Right ventricle myocardium superior (tissue), 1 donor: ENCODE data around the gene SPHK1. TPM values are rescaled to one million over a fixed set of nuclear protein-coding genes. Genes with fewer than 3 reads are reported as not detected.

Experiments used
- ATAC-seq: fragments of 200-7000 bp; cut with Tn5 transposase; one replicate; pipeline ENCODE4 v1.9.1; 2020; ENCODE audit warnings: mild to moderate bottlenecking; ENCODE audit not compliant: poor library complexity
- DNase-seq: peaks from one replicate; pipeline ENCODE4 v3.0.0-alpha.2; 2020
- intact Hi-C: fragments of 100-400 bp; cut with DNase I; formaldehyde crosslinking; loops from one replicate; pipeline ENCODE4 v1.11.2; 2022
- total RNA-seq: library from RNA; stranded (reverse); fragmentation: NEBNext Ultra II Directional; extraction: Animal tissue kit (Norgen Biotek cat#: 25700); gene quantifications from one replicate; pipeline ENCODE4 v1.2.1, GENCODE V29; 2021
- donor health status: DM: no; HTN: yes; CAD: no; lungs with severe emphysema.

The SPHK1 gene
- total RNA-seq, 1 donor from 2014 or later, result 2.0 TPM

DNA sequence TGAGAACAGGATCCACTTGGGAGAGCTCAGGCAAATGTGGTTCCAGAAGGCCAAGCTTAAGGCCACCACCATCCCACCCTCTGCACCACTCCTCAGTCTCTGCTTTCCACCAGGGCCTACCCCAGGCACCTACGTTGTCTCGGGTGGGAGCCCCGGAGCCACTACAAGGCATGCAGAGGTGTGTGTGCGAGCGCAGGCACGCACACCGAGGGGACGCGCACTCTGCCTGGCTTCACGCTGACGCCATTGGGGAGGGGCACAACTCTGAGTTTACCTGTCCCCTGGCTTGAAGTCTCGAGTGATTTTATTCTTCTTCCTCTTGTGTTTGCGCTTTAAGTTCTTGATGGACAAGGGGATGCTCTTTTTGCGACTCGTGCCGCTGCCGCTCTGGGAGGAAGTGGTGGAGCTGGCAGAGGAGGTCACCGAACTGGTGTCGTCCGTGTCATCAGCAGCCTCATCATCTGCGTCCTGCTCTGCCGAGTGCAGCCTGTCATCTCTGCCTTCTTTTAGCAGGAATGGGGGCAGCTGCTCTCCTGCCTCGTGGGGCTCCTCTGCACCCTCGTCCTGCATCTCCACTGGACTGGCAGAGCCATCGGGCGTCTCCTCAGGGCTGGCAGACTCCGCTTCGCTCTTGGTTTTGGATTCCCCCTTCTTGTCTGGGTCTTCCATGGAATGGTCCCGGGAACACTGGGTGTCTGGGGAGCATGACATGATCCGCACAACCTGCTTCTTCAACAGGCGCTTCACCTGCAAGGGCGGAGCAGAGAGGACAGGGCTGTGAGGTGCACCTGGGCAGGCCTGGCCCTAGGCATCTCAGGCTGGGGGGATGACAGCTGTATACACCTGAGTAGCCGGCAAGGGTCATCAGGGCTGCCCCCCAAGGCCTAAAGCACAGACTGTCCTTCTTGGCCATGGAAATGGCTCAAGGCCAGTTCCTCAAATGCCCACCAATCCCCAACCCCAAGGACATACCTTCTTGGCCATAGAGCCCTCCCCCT, 15.1 kb downstream of the SPHK1 start:
- no peak for DNase-seq

DNA sequence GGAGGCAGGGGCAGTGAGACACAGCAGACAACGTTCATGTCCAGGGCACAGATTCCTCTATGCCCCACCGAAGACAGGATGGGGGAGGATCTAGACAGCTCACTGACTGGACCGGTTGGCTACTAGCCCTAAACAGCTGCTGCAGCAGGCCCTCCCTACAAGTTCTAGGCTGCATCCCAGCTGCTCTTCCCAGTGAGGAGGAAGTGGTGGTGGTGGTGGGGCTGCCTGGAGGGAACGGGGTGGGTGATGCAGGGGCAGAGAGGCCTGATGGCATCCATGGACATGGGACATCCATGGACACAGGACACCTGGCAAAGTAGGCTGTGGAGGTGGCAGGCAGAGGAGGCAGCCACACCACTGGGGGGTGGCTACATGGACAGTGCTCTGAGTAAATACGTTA, 18.3 kb downstream of the SPHK1 start:
- ATAC-seq (no peak), DNase-seq (no peak)
- intact Hi-C loops, result no loop called here

More for the DNA sequence above, 15.1 kb downstream of the SPHK1 start:
- ATAC-seq, result no peak
- intact Hi-C loops, result loop anchor here (2.0 kb wide), 1 partner anchor 97 kb away; no protein-coding TSS in a partner anchor

DNA sequence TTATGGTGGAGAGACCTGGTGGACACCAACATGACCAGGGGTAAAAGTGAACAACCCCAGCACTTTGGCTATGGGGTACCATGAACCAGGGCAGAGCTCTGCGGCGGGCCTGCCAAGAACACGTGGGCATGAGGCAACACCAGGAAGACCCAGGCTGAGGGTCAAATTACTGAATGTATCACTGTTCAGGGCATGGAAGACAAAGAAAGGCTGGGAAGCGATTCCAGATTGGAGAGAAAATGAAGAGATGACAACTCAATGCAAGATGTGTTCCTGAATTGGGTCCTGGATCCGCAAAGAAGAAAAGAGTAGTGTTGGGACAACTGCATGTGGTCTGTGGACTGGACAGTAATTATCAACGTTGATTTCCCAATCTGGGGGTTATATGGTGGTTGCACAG, 19.8 kb downstream of the SPHK1 start:
- ATAC-seq (no peak), DNase-seq (peak; percentile 34)
- intact Hi-C loops, result no loop called here

DNA sequence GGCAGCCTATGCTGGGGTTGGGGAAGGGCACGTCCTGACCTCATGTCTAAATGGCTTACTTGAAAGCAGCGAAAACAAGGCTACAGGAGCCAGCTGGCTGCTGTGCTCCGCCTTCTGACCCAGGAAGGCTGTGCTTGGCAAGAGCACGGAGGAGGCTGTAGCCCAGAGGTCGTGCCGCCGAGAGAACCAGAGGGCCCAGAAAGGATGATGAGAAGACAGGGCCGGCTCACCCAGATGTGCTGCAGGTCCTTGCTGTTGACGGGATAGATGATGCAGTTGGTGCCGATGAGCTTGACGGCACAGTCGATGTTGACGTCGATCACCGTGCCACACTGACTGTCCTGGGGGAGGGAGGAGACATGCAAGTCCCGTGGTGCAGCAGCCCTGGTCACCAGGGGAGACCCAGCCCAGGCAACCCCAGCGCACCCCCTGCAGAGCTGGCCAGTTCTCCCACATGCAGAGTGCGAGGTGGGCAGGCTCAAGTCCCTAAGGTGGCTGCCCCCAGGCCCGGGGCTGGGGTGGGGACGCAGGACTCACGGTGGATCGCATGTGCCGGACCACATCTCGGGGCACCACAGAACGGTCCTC, 20.7 kb downstream of the SPHK1 start:
- ATAC-seq (peak; percentile 78), DNase-seq (peak; percentile 79)
- intact Hi-C loops, result loop anchor here (5.0 kb wide), 1 partner anchor 52 kb away; no protein-coding TSS in a partner anchor

DNA sequence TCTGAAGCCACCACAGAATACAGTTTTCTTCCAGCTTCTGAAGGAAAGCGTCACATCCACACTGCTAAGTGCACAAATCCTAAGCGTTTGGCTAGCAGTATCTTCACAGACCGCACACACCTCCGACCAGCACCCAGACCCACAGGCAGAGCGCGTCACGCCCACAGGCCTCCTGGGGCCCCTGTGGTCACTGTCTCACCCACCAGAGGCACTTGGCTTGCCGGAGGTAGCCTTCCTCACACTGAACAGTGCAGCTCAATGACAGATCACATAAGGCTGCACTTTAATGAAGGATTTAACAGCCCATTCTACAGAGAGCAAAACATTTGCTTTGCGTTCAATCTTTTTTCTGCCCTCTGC, 21.2 kb downstream of the SPHK1 start:
- DNase-seq, result peak; percentile 21
- intact Hi-C loops, result loop anchor here (5.0 kb wide), 1 partner anchor 52 kb away; no protein-coding TSS in a partner anchor

GRCh38 chr17:76405967-76406647, 21.7 kb downstream of the SPHK1 start:
- ATAC-seq (peak; percentile 75), DNase-seq (peak; percentile 90)
- intact Hi-C loops, result loop anchor here (5.0 kb wide), 1 partner anchor 51 kb away; no protein-coding TSS in a partner anchor

More for the DNA sequence above, 21.2 kb downstream of the SPHK1 start:
- no peak for ATAC-seq

DNA sequence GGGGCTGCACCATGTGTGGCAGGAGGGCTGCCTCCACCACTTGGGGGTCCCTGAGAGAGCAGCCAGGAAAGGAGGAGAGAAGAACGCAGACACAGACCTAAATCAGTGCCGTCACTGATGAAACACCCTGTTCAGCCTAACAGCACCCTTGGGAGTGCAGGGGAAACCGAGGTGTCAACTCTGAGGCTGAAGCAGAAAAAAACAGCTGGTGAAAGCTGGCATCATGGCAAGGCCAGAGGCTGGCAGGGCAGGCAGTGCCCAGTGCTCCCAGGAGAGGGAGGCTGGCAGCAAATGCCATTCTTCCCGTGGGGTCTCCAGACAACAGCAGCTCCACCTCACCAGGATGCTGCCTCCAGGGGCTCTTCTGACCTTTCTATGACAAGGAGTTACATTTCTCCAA, 23.1 kb downstream of the SPHK1 start:
- DNase-seq, result peak; percentile 30
- ATAC-seq, result no peak
- intact Hi-C loops, result loop anchor here (5.0 kb wide), 1 partner anchor 50 kb away; no protein-coding TSS in a partner anchor

- intact Hi-C loops, result loop anchor here (5.0 kb wide), 1 partner anchor 49 kb away; no protein-coding TSS in a partner anchor
- ATAC-seq (peak; percentile 8), DNase-seq (peak; percentile 71)
These were observed 23.8 kb downstream of the SPHK1 start for GRCh38 chr17:76408037-76408849.

GRCh38 chr17:76410328-76410965, 26.0 kb downstream of the SPHK1 start:
- intact Hi-C loops, result loop anchor here (5.0 kb wide), 1 partner anchor 97 kb away; no protein-coding TSS in a partner anchor
- ATAC-seq (no peak), DNase-seq (peak; percentile 37)

GRCh38 chr17:76411247-76411646, 26.8 kb downstream of the SPHK1 start:
- intact Hi-C loops, result loop anchor here (5.0 kb wide), 1 partner anchor 96 kb away; no protein-coding TSS in a partner anchor
- ATAC-seq, result no peak
- DNase-seq, result no peak

DNA sequence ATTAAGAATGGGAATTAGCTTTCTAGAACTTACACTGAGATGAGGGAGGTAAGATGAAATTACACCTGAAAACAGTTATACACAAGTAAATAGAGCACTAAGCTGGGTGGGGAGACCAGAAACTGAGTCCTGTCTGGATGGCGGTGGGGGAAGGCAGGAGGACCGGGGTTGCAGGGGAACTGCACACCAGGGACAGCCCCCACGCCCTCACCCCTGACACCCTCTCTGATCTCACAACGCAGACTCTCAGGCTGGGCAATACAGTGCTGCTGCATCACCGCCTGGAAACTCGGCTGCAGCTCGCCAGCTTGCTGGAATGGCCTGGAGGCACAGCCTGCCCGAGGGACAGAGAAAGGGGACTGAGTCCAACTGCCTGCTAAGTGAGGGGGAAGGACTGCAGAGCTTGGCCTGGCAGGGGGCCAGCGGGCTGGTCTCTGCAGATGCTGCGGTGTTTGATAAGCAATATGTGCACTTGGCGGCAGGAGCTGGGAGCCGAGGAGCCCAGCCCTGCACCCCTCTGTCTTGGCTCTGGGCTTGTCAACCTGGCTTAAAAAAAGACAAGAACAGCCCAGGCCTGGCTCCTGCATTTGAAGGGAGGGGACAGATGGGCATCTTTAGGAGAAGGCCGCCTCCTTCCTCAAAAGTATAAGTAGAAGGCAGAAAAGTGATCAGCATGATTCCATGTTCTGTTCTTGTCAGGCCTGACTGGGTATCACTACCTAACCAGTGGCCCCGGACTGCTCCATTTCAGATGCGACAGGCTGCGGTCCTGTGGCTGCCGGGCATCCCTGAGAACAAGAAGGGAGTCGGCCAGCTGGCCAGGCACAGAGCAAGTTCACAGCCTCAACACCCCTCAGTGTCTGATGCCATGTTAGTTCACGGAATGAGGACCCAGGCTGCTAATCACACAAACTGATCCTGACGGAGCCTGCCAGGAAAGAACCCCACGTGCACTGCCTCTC, 30.2 kb downstream of the SPHK1 start:
- ATAC-seq, result peak; percentile 91
- intact Hi-C loops, result loop anchor here (5.0 kb wide), 1 partner anchor 93 kb away; no protein-coding TSS in a partner anchor
- DNase-seq, result peak; percentile 93

DNA sequence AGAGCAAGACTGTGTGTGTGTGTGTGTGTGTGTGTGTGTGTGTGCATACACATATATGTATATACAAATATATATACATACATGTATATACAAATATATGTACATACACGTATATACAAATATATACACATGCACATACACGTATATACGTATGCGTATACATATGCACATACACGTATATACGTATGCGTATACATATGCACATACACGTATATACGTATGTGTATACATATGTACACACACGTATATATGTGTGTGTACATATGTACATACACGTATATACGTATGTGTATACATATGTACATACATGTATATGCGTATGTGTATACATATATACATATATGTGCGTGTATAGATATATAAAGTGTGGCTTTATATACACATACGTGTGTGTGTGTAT, 31.4 kb downstream of the SPHK1 start:
- no peak for DNase-seq
- intact Hi-C loops, result no loop called here
- ATAC-seq, result no peak

DNA sequence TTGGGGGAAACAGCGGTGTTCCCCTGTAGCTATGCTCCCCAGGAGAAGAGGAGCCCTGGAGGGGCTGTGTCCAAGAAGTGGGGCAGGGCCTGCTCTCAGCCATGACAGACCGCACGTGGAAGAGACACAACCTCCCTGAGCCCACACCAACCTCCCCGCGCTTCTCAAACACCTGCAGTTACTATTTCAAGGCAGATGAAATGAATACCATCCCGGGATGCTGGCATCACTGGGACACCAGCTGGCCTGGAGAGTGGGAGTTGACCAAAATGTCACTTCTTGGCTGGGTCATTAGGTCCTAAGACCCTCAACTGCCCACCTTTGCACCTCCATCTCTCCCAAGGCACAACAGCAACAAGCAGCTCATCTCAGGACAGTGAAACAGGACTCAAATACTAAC, 32.0 kb downstream of the SPHK1 start:
- intact Hi-C loops, result no loop called here
- DNase-seq (no peak), ATAC-seq (no peak)

GRCh38 chr17:76416899-76417298, 32.5 kb downstream of the SPHK1 start:
- DNase-seq (no peak), ATAC-seq (no peak)
- intact Hi-C loops, result no loop called here

DNA sequence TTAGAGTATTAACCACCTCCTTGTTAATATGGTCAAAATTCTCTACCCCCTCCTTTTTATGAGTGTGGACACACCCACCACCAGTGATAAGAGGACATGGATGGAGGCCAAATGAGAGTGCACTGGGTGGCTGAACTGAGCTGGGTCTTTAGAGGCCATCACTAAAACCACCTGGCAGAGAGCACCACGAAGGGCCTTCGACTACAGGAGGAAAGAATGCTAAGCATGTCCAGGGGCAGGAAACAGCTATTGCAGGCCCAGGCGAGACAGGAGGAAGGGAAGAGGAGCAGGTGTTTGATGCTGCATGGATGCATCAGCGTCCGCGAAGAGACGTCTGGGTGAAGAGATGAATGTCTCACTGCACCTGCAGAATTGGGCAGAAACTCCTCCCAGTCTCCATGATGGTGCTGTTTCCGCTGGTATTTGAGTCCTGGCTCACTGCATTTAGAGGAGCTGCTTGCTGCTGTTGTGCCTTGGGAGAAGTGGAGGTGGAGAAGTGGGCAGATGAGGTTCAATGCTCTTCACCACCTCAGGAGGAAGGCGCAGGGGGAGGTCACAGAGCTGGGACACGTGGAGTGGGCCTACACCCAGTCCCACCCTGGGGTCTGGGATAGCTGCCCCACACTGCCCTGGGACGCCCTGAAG, 33.2 kb downstream of the SPHK1 start:
- no peak for DNase-seq
- intact Hi-C loops, result no loop called here
- no peak for ATAC-seq
